Effector memory CD8-positive, alpha-beta T cell (primary cell): ENCODE data around the gene IL4R.

Source experiments
- ATAC-seq: fragments of 150-1000 bp; cut with Tn5 transposase; replicated peaks from 2 replicates; pipeline ENCODE4 v1.10.0; 2021; ENCODE audit warnings: mild to moderate bottlenecking, moderate library complexity
- DNase-seq, 3 experiments: peaks; one replicate each; pipeline ENCODE4 v3.0.0; 2021
- H3K27ac Mint-ChIP-seq, 2 donors: one replicate each; pipeline ENCODE4 v1.8.0; 2022; ENCODE audit warnings: mild to moderate bottlenecking in 2 of 2, mixed read lengths in 2 of 2, moderate library complexity in 2 of 2
- H3K27me3 Mint-ChIP-seq, 2 donors: one replicate each; pipeline ENCODE4 v1.8.0; 2022; ENCODE audit warnings: mixed read lengths in 2 of 2
- H3K36me3 Mint-ChIP-seq: one replicate; pipeline ENCODE4 v1.8.0; 2022; ENCODE audit warnings: mild to moderate bottlenecking, moderate library complexity, mixed read lengths; ENCODE audit not compliant: insufficient read depth
- H3K4me1 Mint-ChIP-seq, 2 donors: one replicate each; pipeline ENCODE4 v1.8.0; 2022; ENCODE audit warnings: low read depth in 2 of 2, mixed read lengths in 2 of 2
- H3K4me3 Mint-ChIP-seq, 2 donors: one replicate each; pipeline ENCODE4 v1.8.0; 2022; ENCODE audit warnings: mild to moderate bottlenecking in 2 of 2, mixed read lengths in 2 of 2, moderate library complexity in 2 of 2
- H3K9me3 Mint-ChIP-seq, 2 donors: one replicate each; pipeline ENCODE4 v1.8.0; 2022; ENCODE audit warnings: mixed read lengths in 2 of 2

Gene IL4R

DNA sequence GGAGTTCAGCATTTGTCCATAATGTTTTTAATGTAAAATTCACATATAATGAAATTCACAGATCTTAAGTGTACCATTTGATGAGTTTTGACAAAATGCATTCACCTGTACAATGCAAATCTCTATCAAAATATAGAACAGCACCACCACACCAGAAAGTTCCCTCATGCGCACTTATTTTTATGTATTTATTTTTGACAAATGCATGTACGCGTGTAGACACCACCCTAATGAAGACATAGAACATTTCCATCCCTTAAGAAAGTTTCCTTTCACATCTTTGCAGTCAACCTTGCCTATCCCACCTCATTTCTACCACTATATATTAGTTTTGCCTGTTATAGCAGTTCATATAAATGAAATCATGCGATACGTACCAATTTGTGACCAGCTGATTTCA is 15.6 kb upstream of the IL4R start:
- DNase-seq: no peak
- no peak for ATAC-seq
- H3K4me1 Mint-ChIP-seq: peaks cover 0 to 2% of the 10 kb centered on the region in 2 donors
- no peaks in the 10 kb centered on the region for H3K27me3 Mint-ChIP-seq
- H3K27ac Mint-ChIP-seq: no peak overlapping the region
- H3K36me3 Mint-ChIP-seq: no peaks in the 10 kb centered on the region
- H3K9me3 Mint-ChIP-seq: no peaks in the 10 kb centered on the region
- H3K4me3 Mint-ChIP-seq: no peak overlapping the region

DNA sequence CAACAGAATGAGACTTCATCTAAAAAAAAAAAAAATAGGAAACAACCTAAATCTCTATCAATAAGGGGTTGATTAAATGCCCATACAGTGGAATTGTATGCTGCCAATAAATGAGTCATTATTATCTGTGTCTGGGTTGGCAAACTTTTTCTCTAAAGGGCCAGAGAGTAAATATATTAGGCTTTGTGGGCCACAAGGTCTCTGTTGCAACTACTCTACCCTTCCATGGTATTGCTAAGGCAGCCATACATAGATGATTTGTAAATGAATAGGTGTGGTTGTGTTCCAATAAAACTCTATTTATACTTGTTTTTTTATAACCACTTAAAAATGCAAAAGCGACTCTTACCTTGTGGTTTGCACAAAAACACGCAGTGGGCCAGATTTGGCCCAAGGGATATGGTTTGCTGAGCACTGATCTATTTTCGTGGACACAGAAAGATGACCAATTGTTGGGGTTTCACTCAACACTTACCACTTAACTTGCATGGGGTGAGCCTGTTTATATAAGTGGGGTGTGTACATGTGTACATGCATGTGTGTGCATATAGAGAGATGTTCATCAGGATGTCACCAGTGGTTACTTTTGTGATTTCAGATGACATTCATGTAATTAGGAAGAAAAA is 12.4 kb upstream of the IL4R start:
- peaks cover 5 to 9% of the 10 kb centered on the region in 2 donors for H3K9me3 Mint-ChIP-seq
- no peaks in the 10 kb centered on the region for H3K27me3 Mint-ChIP-seq
- H3K27ac Mint-ChIP-seq: no peak overlapping the region
- no peak overlapping the region for H3K4me3 Mint-ChIP-seq
- peaks cover 0 to 7% of the 10 kb centered on the region in 2 donors for H3K4me1 Mint-ChIP-seq
- no peaks in the 10 kb centered on the region for H3K36me3 Mint-ChIP-seq
- DNase-seq (no peak), ATAC-seq (no peak)

GRCh38 chr16:27302126-27302525 is 11.6 kb upstream of the IL4R start:
- Mint-ChIP-seq H3K27me3 (no peaks in the 10 kb centered on the region), H3K4me1 (peaks cover 0 to 7% of the 10 kb centered on the region in 2 donors), H3K27ac (no peak overlapping the region), H3K36me3 (no peaks in the 10 kb centered on the region), H3K9me3 (peaks cover 7 to 14% of the 10 kb centered on the region in 2 donors), H3K4me3 (no peak overlapping the region)
- ATAC-seq (no peak), DNase-seq (no peak)

DNA sequence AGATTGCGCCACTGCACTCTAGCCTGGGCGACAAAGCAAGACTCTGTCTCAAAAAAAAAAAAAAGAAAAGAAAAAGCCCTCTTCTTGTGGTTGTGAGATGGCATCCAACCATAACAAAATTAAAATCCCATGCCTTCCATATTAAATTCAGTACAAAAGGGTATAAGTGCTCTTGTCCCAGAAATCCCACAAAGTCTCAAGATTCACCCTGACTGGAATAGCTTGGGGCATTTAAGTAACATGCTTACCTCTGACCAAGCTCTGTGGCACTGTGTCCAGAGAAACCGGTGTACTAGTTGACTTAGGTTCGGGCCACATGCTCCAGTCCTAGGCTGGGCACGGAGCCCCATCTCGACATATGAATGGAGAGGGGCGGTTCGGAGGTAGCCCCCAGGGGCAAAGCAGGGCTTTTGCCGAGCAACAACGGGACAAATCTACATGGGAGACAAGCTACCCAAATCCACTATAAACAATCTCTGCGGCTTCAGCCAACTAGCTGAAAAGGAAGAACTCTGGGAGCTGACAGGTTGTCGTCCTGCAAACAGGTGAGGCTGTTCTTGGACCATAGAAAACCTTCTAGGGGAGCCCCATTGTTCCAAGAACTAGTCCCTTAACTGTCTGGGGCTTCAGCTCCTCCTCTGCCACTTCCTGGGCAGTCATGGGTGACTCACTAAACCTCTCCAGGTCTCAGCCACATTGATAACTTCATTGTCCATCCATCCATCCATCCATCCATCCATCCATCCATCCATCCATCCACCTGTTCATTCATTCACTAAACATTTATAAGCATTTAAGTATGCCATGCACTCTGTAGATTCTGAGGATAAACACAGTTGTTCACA is 10.3 kb upstream of the IL4R start:
- no peak overlapping the region for H3K27ac Mint-ChIP-seq

DNA sequence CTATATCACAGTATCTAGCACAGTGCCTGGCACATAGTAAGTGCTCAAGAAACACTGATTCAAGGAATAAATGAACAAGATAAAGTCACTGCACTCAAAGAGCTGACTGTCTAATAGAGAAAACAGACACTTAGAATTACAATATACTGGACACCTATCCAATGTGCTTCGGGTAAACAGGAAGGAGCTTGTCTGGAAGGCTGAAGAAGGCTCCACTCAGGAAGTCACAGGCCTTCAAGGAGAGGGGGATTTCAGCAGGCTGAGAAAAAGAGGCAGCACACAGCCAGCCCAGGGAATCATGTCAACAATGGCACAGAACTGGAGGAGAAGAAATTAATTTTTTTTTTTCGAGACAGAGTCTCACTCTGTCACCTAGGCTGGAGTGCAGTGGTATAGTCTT is 9.7 kb upstream of the IL4R start:
- Mint-ChIP-seq H3K4me1 (peaks cover 0 to 7% of the 10 kb centered on the region in 2 donors), H3K4me3 (no peak overlapping the region), H3K27ac (no peak overlapping the region)

More for the DNA sequence above, 10.3 kb upstream of the IL4R start:
- H3K36me3 Mint-ChIP-seq: no peaks in the 10 kb centered on the region
- ATAC-seq (no peak), DNase-seq (no peak)
- H3K4me3 Mint-ChIP-seq: no peak overlapping the region
- peaks cover 0 to 7% of the 10 kb centered on the region in 2 donors for H3K4me1 Mint-ChIP-seq
- no peaks in the 10 kb centered on the region for H3K27me3 Mint-ChIP-seq
- peaks cover 7 to 14% of the 10 kb centered on the region in 2 donors for H3K9me3 Mint-ChIP-seq

DNA sequence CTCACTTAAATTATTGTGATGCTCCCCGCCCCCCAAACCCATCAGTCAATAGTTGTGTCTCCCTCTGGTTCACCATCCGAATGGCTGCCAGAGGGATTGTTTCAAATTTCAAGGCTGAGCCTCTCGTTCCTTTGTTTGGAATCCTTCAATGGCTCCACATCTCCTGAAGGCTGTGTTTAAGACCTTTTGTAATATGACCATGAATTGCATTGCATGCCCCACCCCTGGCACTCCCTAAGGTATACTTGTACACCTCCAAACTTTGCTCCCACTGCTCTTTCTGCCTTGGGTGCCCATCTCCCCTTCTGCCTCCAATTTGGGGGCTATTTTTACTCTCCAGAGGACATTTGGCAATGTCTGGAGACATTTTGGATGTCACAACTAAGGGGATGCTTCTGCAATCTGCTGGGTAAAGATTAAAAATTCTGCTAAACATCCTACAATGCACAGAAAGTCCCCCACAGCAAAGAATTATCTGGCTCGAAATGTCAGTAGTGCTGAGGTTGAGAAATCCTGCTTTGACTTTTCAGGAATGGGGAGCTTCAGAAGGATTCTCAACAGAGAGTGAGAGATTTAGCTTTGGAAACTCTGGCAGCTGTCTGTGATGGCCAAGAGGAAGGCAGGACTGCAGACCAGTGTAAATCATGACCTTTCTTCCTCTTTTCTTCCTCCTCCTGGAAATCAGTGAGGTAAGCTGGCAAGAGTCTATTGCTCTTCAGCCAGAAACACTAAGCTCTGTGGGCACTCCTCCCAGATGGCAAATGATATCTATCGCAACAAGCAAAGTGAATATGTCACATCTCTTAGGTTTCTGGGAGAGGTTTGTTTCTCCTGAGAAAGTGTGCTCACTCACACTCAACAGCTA is 8.7 kb upstream of the IL4R start:
- ATAC-seq: no peak
- no peak overlapping the region for H3K27ac Mint-ChIP-seq
- peaks cover 7 to 14% of the 10 kb centered on the region in 2 donors for H3K9me3 Mint-ChIP-seq
- no peak for DNase-seq
- H3K36me3 Mint-ChIP-seq: no peaks in the 10 kb centered on the region
- peaks cover 0 to 7% of the 10 kb centered on the region in 2 donors for H3K4me1 Mint-ChIP-seq
- H3K27me3 Mint-ChIP-seq: no peaks in the 10 kb centered on the region
- no peak overlapping the region for H3K4me3 Mint-ChIP-seq

More for the DNA sequence above, 9.7 kb upstream of the IL4R start:
- ATAC-seq (no peak), DNase-seq (no peak)
- Mint-ChIP-seq H3K27me3 (no peaks in the 10 kb centered on the region), H3K36me3 (no peaks in the 10 kb centered on the region), H3K9me3 (peaks cover 7 to 14% of the 10 kb centered on the region in 2 donors)

GRCh38 chr16:27305839-27306442 is 7.8 kb upstream of the IL4R start:
- ATAC-seq (no peak), DNase-seq (no peak)
- Mint-ChIP-seq H3K27me3 (no peaks in the 10 kb centered on the region), H3K4me1 (peaks cover 0 to 7% of the 10 kb centered on the region in 2 donors), H3K27ac (no peak overlapping the region), H3K4me3 (no peak overlapping the region), H3K36me3 (no peaks in the 10 kb centered on the region), H3K9me3 (peaks cover 7 to 14% of the 10 kb centered on the region in 2 donors)

DNA sequence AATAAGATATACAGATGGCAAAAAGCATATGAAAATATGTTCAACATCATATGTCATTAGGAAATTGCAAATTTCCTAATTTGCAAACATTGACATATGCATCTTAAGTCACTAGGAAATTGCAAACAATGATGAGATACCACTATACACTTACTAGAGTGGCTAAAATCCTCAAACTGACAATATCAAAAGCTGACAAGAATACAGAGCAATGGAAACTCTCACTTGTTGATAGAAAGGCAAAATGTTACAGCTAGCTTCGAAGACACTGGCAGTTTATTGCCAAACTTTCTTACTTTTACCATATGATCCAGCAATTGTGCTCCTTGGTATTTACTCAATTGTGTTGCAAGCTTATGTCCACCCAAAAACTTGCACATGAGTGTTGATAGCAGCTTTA is 5.0 kb upstream of the IL4R start:
- Mint-ChIP-seq H3K4me3 (no peak overlapping the region), H3K36me3 (peaks cover 6% of the 10 kb centered on the region), H3K27me3 (no peaks in the 10 kb centered on the region), H3K27ac (no peak overlapping the region), H3K9me3 (peaks cover 7 to 14% of the 10 kb centered on the region in 2 donors), H3K4me1 (peaks cover 0 to 4% of the 10 kb centered on the region in 2 donors)
- DNase-seq: no peak
- ATAC-seq: no peak

DNA sequence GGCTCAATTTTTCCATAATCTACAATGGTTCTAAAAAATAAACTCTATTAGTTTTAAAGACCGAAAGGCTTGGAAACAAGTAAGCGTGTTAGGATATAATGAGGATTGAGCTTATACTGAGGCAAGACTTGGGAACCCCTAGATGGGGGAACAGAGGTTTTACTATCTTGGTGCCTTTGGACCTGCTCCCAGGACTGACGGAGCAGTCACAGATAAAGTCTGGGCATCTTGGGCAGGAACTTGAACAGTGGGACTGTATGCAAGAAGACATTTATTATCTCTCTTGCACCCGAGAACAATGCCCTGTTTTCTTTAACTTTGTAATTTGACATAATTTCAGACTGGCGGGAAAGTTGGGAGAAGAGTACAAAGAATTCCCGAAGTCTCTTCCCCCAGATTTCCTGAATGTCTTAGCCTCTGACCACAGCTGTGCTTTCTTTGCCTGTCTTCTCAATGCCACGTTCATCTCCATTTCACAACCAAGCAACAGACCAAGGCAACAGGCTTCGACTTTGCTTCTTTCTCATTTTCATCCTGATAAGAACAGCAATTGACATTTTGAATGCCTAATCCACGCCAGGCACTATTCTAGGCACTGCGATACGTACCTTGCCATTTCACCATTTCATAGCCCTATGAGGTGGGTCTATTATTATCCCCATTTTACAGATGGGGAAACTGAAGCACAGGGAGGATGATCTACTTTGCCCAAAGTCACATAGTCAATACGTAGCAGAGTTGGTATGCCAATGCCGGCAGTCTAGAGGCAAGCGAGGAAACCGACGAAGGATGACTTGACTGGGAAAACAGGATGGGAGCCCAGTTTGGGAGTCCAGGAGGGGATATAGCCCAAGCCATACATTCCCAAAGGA is 3.0 kb upstream of the IL4R start:
- H3K4me1 Mint-ChIP-seq: peaks cover 13 to 14% of the 10 kb centered on the region in 2 donors
- ATAC-seq (no peak), DNase-seq (no peak)
- no peak overlapping the region for H3K27ac Mint-ChIP-seq
- H3K9me3 Mint-ChIP-seq: peaks cover 6 to 11% of the 10 kb centered on the region in 2 donors
- H3K36me3 Mint-ChIP-seq: peaks cover 18% of the 10 kb centered on the region
- no peaks in the 10 kb centered on the region for H3K27me3 Mint-ChIP-seq
- H3K4me3 Mint-ChIP-seq: no peak overlapping the region

DNA sequence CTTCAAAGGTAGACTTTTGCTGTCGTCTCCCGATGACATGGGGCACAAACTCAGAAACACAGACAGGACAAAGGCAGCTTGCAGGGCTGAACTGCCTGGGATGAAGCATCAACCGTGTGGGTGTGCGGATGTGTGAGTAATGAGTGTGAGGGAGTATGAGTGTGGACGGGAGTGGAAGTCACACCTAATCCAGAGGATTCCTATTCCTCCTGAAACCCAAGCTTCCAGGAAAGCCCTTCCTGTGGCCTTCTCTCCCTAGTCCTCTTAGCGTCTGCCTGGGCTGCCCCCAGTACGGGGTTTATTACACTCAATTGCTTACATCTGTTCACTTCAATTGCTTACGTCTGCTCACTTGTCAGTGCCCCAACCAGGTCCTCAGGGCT is 2.3 kb upstream of the IL4R start:
- Mint-ChIP-seq H3K27me3 (no peaks in the 10 kb centered on the region), H3K9me3 (peaks cover 1 to 4% of the 10 kb centered on the region in 2 donors), H3K27ac (no peak overlapping the region), H3K36me3 (peaks cover 18% of the 10 kb centered on the region), H3K4me3 (no peak overlapping the region), H3K4me1 (peaks cover 18 to 20% of the 10 kb centered on the region in 2 donors)
- no peak for ATAC-seq
- no peak for DNase-seq

- H3K27me3 Mint-ChIP-seq: no peaks in the 10 kb centered on the region
- peak overlapping the region in 1 of 2 donors; percentile 23 for H3K4me3 Mint-ChIP-seq
- peak overlapping the region in 1 of 2 donors; percentile 84 for H3K27ac Mint-ChIP-seq
- H3K9me3 Mint-ChIP-seq: no peaks in the 10 kb centered on the region
- DNase-seq (no peak), ATAC-seq (no peak)
- H3K4me1 Mint-ChIP-seq: peaks cover 21 to 23% of the 10 kb centered on the region in 2 donors
- H3K36me3 Mint-ChIP-seq: peaks cover 18% of the 10 kb centered on the region
These were observed 1.9 kb upstream of the IL4R start for GRCh38 chr16:27311897-27312303.

DNA sequence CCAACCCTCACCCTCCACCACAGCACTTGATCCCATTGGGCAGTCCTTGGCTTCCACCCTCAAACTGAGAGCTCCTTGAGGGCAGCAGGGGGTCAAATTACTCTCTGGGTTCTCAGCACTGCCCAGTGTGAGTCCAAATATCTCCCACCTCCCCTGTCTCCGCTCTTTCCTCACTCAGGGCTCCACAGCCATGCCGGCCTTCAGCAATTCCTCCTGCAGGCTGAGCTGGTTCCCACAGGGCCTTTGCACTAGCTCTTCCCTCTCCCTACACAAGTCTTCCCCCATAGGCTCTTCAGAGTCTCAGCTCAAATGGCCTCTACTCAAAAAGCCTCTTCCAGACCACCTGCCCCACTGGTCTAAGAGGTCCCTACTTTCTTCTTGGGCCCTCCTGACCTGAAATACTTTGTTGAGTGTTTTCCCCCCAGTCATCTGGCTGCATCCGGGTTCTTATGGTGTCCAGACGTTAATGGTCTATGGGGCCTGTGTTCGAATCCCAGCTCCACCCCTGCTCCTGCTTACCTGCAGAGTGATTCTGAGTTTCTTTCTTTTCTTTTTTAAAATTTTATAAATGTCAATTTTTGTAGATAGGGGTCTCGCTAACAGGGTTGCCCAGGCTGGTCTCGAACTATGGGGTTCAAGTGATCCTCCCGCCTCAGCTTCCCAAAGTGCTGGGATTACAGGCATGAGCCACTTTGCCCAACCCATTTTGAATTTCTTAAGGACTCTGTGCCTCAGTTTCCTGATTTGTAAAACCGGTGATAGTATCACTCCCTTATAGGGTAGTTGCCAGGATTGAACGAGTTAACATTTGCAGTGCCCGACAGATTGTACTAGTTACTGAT is 973 bp upstream of the IL4R start:
- H3K27me3 Mint-ChIP-seq: no peaks in the 10 kb centered on the region
- H3K27ac Mint-ChIP-seq: peak overlapping the region; percentile 84 to 94
- peaks cover 30 to 32% of the 10 kb centered on the region in 2 donors for H3K4me1 Mint-ChIP-seq
- DNase-seq (no peak), ATAC-seq (no peak)
- peaks cover 18% of the 10 kb centered on the region for H3K36me3 Mint-ChIP-seq
- no peaks in the 10 kb centered on the region for H3K9me3 Mint-ChIP-seq
- peak overlapping the region; percentile 88 to 89 for H3K4me3 Mint-ChIP-seq
